Tibial nerve (tissue), 4 donors: Measurements from ENCODE around the gene ZNHIT6. TPM values are rescaled to one million over a fixed set of nuclear protein-coding genes. Genes with fewer than 3 reads are reported as not detected.

ENCODE experiments used
- total RNA-seq, 4 donors: library from RNA; depleted of rRNA; stranded (reverse); fragments of >200 nt; gene quantifications; one replicate each; pipeline ENCODE4 v1.1.0, GENCODE V29; 2016

The ZNHIT6 gene
- total RNA-seq, 4 donors from 2014 or later: 10.4 to 22.1 (median 17.7) TPM

Other genes starting within 250 kb of the ZNHIT6 start
- 10 to 100 TPM; 17.7 to 23.4 (median 21.8) TPM for gene DDAH1, start 243.3 kb downstream of the ZNHIT6 start, total RNA-seq
- gene CCN1, start 127.7 kb downstream of the ZNHIT6 start, total RNA-seq: 100 to 1,000 TPM in 2 of 4 donors, 10 to 100 TPM in 2; 63.0 to 273 (median 124) TPM